CD8-positive, alpha-beta memory T cell (primary cell): ENCODE data around the gene SMIM35. TPM values are rescaled to one million over a fixed set of nuclear protein-coding genes. Genes with fewer than 3 reads are reported as not detected.

Source experiments
- CTCF ChIA-PET: fragments of 350-600 bp; sonication (Branson Sonifier 250); formaldehyde crosslinking; loops from one replicate; lab custom pipeline; 2021; ENCODE audit warnings: antibody characterized with exemption; lab: Charles Lee
- POLR2A ChIA-PET: fragments of 350-600 bp; sonication (Branson Sonifier 250); formaldehyde crosslinking; loops from one replicate; lab custom pipeline; 2021; ENCODE audit warnings: antibody characterized with exemption; lab: Charles Lee
- DNase-seq, 5 donors: peaks; one replicate each; pipeline versions ENCODE4 v3.0.0 to v3.0.0-alpha.2; 2020 to 2022; ENCODE audit warnings: mixed read lengths in 1 of 5
- H3K27ac ChIP-seq: one replicate; pipeline ENCODE4 v1.7.0; 2013; ENCODE audit warnings: low read depth, mild to moderate bottlenecking, low read length, moderate library complexity
- H3K27me3 ChIP-seq: 2 replicates; pipeline ENCODE4 v1.7.0; 2013; ENCODE audit warnings: low read length, mild to moderate bottlenecking; ENCODE audit not compliant: insufficient read depth, poor library complexity, severe bottlenecking
- H3K36me3 ChIP-seq: 2 replicates; pipeline ENCODE4 v1.7.0; 2013; ENCODE audit warnings: mild to moderate bottlenecking, low read length, moderate library complexity; ENCODE audit not compliant: insufficient read depth
- H3K4me1 ChIP-seq: 2 replicates; pipeline ENCODE4 v1.7.0; 2013; ENCODE audit warnings: mild to moderate bottlenecking, low read length, moderate library complexity; ENCODE audit not compliant: insufficient read depth
- H3K4me3 ChIP-seq: 2 replicates; pipeline ENCODE4 v1.7.0; 2013; ENCODE audit warnings: mild to moderate bottlenecking, low read length
- H3K9me3 ChIP-seq: 2 replicates; pipeline ENCODE4 v1.7.0; 2013; ENCODE audit warnings: mild to moderate bottlenecking, low read length
- H3K27ac Mint-ChIP-seq, 8 donors: one replicate each; pipeline ENCODE4 v1.8.0; 2020 to 2021; ENCODE audit warnings: mixed read lengths in 8 of 8, mild to moderate bottlenecking in 6 of 8, inconsistent platforms in 3 of 8, moderate library complexity in 3 of 8
- H3K27me3 Mint-ChIP-seq, 2 donors: one replicate each; pipeline ENCODE4 v1.8.0; 2020 to 2021; ENCODE audit warnings: mixed read lengths in 2 of 2, mild to moderate bottlenecking in 1 of 2, moderate library complexity in 1 of 2
- H3K36me3 Mint-ChIP-seq, 3 donors: one replicate each; pipeline ENCODE4 v1.8.0; 2020 to 2021; ENCODE audit warnings: mixed read lengths in 3 of 3, inconsistent platforms in 1 of 3, mild to moderate bottlenecking in 1 of 3
- H3K4me1 Mint-ChIP-seq, 3 donors: one replicate each; pipeline ENCODE4 v1.8.0; 2020 to 2021; ENCODE audit warnings: mixed read lengths in 3 of 3, inconsistent platforms in 1 of 3, mild to moderate bottlenecking in 1 of 3
- H3K4me3 Mint-ChIP-seq, 7 donors: one replicate each; pipeline ENCODE4 v1.8.0; 2020 to 2021; ENCODE audit warnings: mixed read lengths in 7 of 7, mild to moderate bottlenecking in 6 of 7, moderate library complexity in 4 of 7, inconsistent platforms in 2 of 7
- H3K9me3 Mint-ChIP-seq, 5 donors: one replicate each; pipeline ENCODE4 v1.8.0; 2020 to 2022; ENCODE audit warnings: mixed read lengths in 5 of 5, mild to moderate bottlenecking in 3 of 5, moderate library complexity in 2 of 5, inconsistent platforms in 1 of 5
- polyA plus RNA-seq: library from polyadenylated mRNA; unstranded; fragments of 300-500 nt; fragmentation: Illumina TruSeq; gene quantifications from one replicate; pipeline ENCODE4 v1.2.3, GENCODE V29; 2021
- total RNA-seq, 2 experiments: library from RNA; stranded (reverse); gene quantifications; one replicate each; pipeline ENCODE4 v1.2.3, GENCODE V29; 2021

The SMIM35 gene
- total and polyA plus RNA-seq, 3 experiments from 2014 or later = 0.40 to 2.4 (median 0.63) TPM

DNA sequence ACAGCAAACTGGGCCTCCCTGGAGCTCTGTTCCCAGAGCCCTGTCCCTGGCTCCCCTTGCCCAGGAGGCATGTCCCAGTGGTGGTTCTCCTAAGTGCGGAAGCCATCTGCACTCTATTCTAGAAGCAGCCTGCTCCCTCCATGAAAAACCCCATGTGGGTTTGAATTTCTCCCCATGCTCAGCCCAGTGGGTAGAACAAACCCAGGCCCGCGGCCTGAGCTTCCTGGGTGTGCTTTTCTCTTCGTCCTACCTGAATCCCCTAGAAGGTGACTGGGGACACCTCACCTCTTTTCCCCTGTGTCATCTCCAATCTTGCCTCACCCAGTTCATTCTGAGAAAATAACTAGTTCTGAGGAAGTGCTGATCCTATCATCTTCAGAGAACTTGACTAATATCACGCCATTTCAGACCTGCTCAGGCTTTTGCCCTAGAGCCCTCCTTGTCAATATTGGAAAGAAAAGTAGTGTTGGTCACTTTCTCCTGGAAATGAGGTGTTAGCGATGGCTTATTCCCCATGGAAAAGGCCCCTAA, 84.7 kb downstream of the SMIM35 start:
- POLR2A ChIA-PET = interaction anchor here (0.7 to 14.4 kb wide), 12 partner anchors 9 to 174 kb away, joined by 3 to 158 read pairs (median 12); partner anchors contain the start of gene IL10RA
- Mint-ChIP-seq H3K36me3 (peaks cover 18 to 44% (median 23%) of the 10 kb centered on the region in 3 donors), H3K4me3 (peak overlapping the region; percentile 48 to 85 (median 60)), H3K4me1 (peaks cover 94 to 100% (median 98%) of the 10 kb centered on the region in 3 donors), H3K27me3 (no peaks in the 10 kb centered on the region), H3K9me3 (peaks cover 0 to 2% (median 0%) of the 10 kb centered on the region in 5 donors), H3K27ac (peak overlapping the region; percentile 88 to 100 (median 94))
- H3K36me3 ChIP-seq = peaks cover 27% of the 10 kb centered on the region
- no peaks in the 10 kb centered on the region for H3K9me3 ChIP-seq
- DNase-seq = no peak
- H3K27ac ChIP-seq = peak overlapping the region; percentile 72
- H3K27me3 ChIP-seq = no peaks in the 10 kb centered on the region
- peak overlapping the region; percentile 13 for H3K4me3 ChIP-seq
- H3K4me1 ChIP-seq = peaks cover 93% of the 10 kb centered on the region
- CTCF ChIA-PET = interaction anchor here (0.8 to 20.0 kb wide), 12 partner anchors 8 to 185 kb away, joined by 3 to 296 read pairs (median 7); partner anchors contain the start of gene IL10RA

DNA sequence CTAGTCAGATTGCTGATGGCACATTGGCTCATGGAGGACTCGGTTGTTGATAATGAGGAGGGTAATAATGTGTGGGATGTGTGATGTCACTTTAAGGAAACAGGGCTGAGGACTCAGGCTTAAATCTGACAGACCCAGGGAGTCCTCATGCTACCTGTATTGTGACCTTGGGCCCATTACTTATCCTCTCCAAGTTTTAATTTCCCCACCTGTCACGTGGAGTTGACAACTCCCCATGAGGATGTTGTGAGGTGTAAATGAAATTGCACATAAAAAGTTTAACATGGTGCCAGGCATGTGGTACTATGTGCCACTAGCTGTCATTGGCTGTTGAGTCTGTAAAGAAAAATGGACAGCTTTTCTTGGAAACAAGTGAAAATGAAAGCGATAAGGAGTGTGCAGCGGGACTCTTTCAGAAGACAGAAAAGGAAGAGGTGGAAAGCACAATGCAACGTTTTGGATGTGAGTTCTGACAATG, 85.2 kb downstream of the SMIM35 start:
- peaks cover 92 to 100% (median 98%) of the 10 kb centered on the region in 3 donors for H3K4me1 Mint-ChIP-seq
- Histone ChIP-seq H3K36me3 (peaks cover 32% of the 10 kb centered on the region), H3K4me3 (peak overlapping the region; percentile 13), H3K4me1 (peaks cover 89% of the 10 kb centered on the region), H3K27ac (peak overlapping the region; percentile 72), H3K27me3 (no peaks in the 10 kb centered on the region), H3K9me3 (no peaks in the 10 kb centered on the region)
- H3K27me3 Mint-ChIP-seq = no peaks in the 10 kb centered on the region
- peaks cover 22 to 50% (median 26%) of the 10 kb centered on the region in 3 donors for H3K36me3 Mint-ChIP-seq
- H3K9me3 Mint-ChIP-seq = peaks cover 0 to 2% (median 0%) of the 10 kb centered on the region in 5 donors
- peak overlapping the region; percentile 48 to 85 (median 60) for H3K4me3 Mint-ChIP-seq
- DNase-seq = peak in 1 of 5 donors; percentile 43
- POLR2A ChIA-PET = interaction anchor here (0.5 to 14.4 kb wide), 13 partner anchors 10 to 173 kb away, joined by 3 to 158 read pairs (median 7); partner anchors contain the start of gene IL10RA
- peak overlapping the region; percentile 88 to 100 (median 94) for H3K27ac Mint-ChIP-seq
- CTCF ChIA-PET = interaction anchor here (0.8 to 20.0 kb wide), 9 partner anchors 8 to 184 kb away, joined by 3 to 296 read pairs (median 7); partner anchors contain the start of gene IL10RA

DNA sequence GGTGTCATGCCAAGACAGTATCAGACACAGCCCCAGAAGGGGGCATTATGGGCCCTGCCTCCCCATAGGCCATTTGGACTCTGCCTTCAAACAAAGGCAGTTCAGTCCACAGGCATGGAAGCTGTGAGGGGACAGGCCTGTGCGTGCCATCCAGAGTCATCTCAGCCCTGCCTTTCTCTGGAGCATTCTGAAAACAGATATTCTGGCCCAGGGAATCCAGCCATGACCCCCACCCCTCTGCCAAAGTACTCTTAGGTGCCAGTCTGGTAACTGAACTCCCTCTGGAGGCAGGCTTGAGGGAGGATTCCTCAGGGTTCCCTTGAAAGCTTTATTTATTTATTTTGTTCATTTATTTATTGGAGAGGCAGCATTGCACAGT, 85.9 kb downstream of the SMIM35 start:
- Histone ChIP-seq H3K9me3 (no peaks in the 10 kb centered on the region), H3K4me3 (no peak overlapping the region), H3K27me3 (no peaks in the 10 kb centered on the region), H3K36me3 (peaks cover 39% of the 10 kb centered on the region), H3K27ac (peak overlapping the region; percentile 72), H3K4me1 (peaks cover 88% of the 10 kb centered on the region)
- peaks cover 23 to 57% (median 28%) of the 10 kb centered on the region in 3 donors for H3K36me3 Mint-ChIP-seq
- peaks cover 0 to 2% (median 0%) of the 10 kb centered on the region in 5 donors for H3K9me3 Mint-ChIP-seq
- no peak for DNase-seq
- ChIA-PET POLR2A (interaction anchor here (0.7 to 14.4 kb wide), 12 partner anchors 9 to 310 kb away, joined by 3 to 158 read pairs (median 8); partner anchors contain the start of gene IL10RA), CTCF (interaction anchor here (1.3 to 20.0 kb wide), 8 partner anchors 12 to 193 kb away, joined by 3 to 296 read pairs (median 8); partner anchors contain the start of gene IL10RA)
- peak overlapping the region in 5 of 7 donors; percentile 2 to 62 (median 44) for H3K4me3 Mint-ChIP-seq
- H3K27ac Mint-ChIP-seq = peak overlapping the region; percentile 58 to 100 (median 94)
- peaks cover 91 to 100% (median 95%) of the 10 kb centered on the region in 3 donors for H3K4me1 Mint-ChIP-seq
- no peaks in the 10 kb centered on the region for H3K27me3 Mint-ChIP-seq

DNA sequence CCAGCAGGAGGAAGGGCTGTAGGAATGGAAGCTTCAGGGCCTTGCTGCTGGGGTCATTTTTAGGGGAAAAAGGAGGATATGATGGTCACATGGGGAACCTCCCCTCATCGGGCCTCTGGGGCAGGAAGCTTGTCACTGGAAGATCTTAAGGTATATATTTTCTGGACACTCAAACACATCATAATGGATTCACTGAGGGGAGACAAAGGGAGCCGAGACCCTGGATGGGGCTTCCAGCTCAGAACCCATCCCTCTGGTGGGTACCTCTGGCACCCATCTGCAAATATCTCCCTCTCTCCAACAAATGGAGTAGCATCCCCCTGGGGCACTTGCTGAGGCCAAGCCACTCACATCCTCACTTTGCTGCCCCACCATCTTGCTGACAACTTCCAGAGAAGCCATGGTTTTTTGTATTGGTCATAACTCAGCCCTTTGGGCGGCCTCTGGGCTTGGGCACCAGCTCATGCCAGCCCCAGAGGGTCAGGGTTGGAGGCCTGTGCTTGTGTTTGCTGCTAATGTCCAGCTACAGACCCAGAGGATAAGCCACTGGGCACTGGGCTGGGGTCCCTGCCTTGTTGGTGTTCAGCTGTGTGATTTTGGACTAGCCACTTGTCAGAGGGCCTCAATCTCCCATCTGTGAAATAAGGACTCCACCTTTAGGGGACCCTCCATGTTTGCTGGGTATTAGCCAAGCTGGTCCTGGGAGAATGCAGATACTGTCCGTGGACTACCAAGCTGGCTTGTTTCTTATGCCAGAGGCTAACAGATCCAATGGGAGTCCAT, 86.5 kb downstream of the SMIM35 start:
- H3K36me3 Mint-ChIP-seq = peaks cover 28 to 62% (median 33%) of the 10 kb centered on the region in 3 donors
- Histone ChIP-seq H3K36me3 (peaks cover 45% of the 10 kb centered on the region), H3K4me1 (peaks cover 88% of the 10 kb centered on the region), H3K4me3 (no peak overlapping the region), H3K9me3 (no peaks in the 10 kb centered on the region), H3K27me3 (no peaks in the 10 kb centered on the region), H3K27ac (peak overlapping the region; percentile 72)
- no peak for DNase-seq
- peaks cover 89 to 100% (median 95%) of the 10 kb centered on the region in 3 donors for H3K4me1 Mint-ChIP-seq
- H3K4me3 Mint-ChIP-seq = peak overlapping the region in 6 of 7 donors; percentile 44 to 75 (median 58)
- H3K27ac Mint-ChIP-seq = peak overlapping the region; percentile 63 to 100 (median 92)
- no peaks in the 10 kb centered on the region for H3K27me3 Mint-ChIP-seq
- POLR2A ChIA-PET = interaction anchor here (0.9 to 14.4 kb wide), 13 partner anchors 8 to 311 kb away, joined by 3 to 158 read pairs (median 6); partner anchors contain the start of gene IL10RA
- CTCF ChIA-PET = interaction anchor here (1.2 to 20.0 kb wide), 10 partner anchors 12 to 324 kb away, joined by 3 to 296 read pairs (median 6); partner anchors contain the start of gene IL10RA
- H3K9me3 Mint-ChIP-seq = peaks cover 0 to 2% (median 0%) of the 10 kb centered on the region in 5 donors

DNA sequence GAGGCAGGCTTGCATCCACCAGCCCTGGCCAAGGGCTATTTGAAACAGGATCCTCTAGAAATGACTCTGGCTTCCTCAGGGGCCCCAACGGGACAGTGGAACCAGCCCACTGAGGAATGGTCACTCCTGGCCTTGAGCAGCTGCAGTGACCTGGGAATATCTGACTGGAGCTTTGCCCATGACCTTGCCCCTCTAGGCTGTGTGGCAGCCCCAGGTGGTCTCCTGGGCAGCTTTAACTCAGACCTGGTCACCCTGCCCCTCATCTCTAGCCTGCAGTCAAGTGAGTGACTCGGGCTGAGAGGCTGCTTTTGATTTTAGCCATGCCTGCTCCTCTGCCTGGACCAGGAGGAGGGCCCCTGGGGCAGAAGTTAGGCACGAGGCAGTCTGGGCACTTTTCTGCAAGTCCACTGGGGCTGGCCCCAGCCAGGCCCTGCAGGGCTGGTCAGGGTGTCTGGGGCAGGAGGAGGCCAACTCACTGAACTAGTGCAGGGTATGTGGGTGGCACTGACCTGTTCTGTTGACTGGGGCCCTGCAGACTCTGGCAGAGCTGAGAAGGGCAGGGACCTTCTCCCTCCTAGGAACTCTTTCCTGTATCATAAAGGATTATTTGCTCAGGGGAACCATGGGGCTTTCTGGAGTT, 87.3 kb downstream of the SMIM35 start:
- H3K4me1 Mint-ChIP-seq = peaks cover 89 to 100% (median 95%) of the 10 kb centered on the region in 3 donors
- H3K36me3 Mint-ChIP-seq = peaks cover 35 to 70% (median 37%) of the 10 kb centered on the region in 3 donors
- H3K27ac Mint-ChIP-seq = peak overlapping the region; percentile 63 to 100 (median 92)
- DNase-seq = no peak
- Histone ChIP-seq H3K4me3 (no peak overlapping the region), H3K36me3 (peaks cover 53% of the 10 kb centered on the region), H3K27ac (peak overlapping the region; percentile 19), H3K27me3 (no peaks in the 10 kb centered on the region), H3K4me1 (peaks cover 88% of the 10 kb centered on the region), H3K9me3 (no peaks in the 10 kb centered on the region)
- ChIA-PET POLR2A (interaction anchor here (0.9 to 14.4 kb wide), 10 partner anchors 10 to 312 kb away, joined by 3 to 158 read pairs (median 13); partner anchors contain the start of gene IL10RA), CTCF (interaction anchor here (1.2 to 20.0 kb wide), 7 partner anchors 11 to 324 kb away, joined by 3 to 296 read pairs (median 11); partner anchors contain the start of gene IL10RA)
- peak overlapping the region in 6 of 7 donors; percentile 44 to 75 (median 58) for H3K4me3 Mint-ChIP-seq
- no peaks in the 10 kb centered on the region for H3K27me3 Mint-ChIP-seq
- peaks cover 0 to 2% (median 0%) of the 10 kb centered on the region in 5 donors for H3K9me3 Mint-ChIP-seq

DNA sequence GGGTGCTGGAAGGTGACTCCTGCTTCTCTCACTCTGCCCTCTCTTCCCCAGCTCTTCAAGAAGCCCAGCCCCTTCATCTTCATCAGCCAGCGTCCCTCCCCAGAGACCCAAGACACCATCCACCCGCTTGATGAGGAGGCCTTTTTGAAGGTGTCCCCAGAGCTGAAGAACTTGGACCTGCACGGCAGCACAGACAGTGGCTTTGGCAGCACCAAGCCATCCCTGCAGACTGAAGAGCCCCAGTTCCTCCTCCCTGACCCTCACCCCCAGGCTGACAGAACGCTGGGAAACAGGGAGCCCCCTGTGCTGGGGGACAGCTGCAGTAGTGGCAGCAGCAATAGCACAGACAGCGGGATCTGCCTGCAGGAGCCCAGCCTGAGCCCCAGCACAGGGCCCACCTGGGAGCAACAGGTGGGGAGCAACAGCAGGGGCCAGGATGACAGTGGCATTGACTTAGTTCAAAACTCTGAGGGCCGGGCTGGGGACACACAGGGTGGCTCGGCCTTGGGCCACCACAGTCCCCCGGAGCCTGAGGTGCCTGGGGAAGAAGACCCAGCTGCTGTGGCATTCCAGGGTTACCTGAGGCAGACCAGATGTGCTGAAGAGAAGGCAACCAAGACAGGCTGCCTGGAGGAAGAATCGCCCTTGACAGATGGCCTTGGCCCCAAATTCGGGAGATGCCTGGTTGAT, 88.0 kb downstream of the SMIM35 start:
- H3K9me3 ChIP-seq = no peaks in the 10 kb centered on the region
- H3K4me1 ChIP-seq = peaks cover 88% of the 10 kb centered on the region
- DNase-seq = no peak
- Mint-ChIP-seq H3K4me3 (peak overlapping the region in 5 of 7 donors; percentile 15 to 71 (median 26)), H3K27ac (peak overlapping the region; percentile 63 to 100 (median 87)), H3K36me3 (peaks cover 39 to 77% (median 41%) of the 10 kb centered on the region in 3 donors), H3K27me3 (no peaks in the 10 kb centered on the region), H3K4me1 (peaks cover 89 to 100% (median 95%) of the 10 kb centered on the region in 3 donors), H3K9me3 (peaks cover 0 to 2% (median 0%) of the 10 kb centered on the region in 5 donors)
- peaks cover 59% of the 10 kb centered on the region for H3K36me3 ChIP-seq
- ChIA-PET POLR2A (interaction anchor here (0.7 to 14.4 kb wide), 9 partner anchors 8 to 854 kb away, joined by 3 to 158 read pairs (median 6); partner anchors contain the start of genes IL10RA and PAFAH1B2), CTCF (interaction anchor here (1.2 to 20.0 kb wide), 6 partner anchors 10 to 325 kb away, joined by 3 to 296 read pairs (median 40); partner anchors contain the start of gene IL10RA)
- H3K27me3 ChIP-seq = no peaks in the 10 kb centered on the region
- no peak overlapping the region for H3K4me3 ChIP-seq
- no peak overlapping the region for H3K27ac ChIP-seq
